Naive thymus-derived CD4-positive, alpha-beta T cell (primary cell): ENCODE results near the gene CYP24A1. TPM values are rescaled to one million over a fixed set of nuclear protein-coding genes. Genes with fewer than 3 reads are reported as not detected.

ENCODE experiments used
- ATAC-seq: fragments of 150-1000 bp; cut with Tn5 transposase; 2 replicates; pipeline ENCODE4 v1.10.0; 2021; ENCODE audit warnings: mild to moderate bottlenecking, moderate library complexity
- CTCF ChIA-PET: fragments of 350-600 bp; sonication (Branson Sonifier 250); formaldehyde crosslinking; loops from one replicate; lab custom pipeline; 2021; ENCODE audit warnings: antibody characterized with exemption; lab: Charles Lee
- POLR2A ChIA-PET: fragments of 350-600 bp; sonication (Branson Sonifier 250); formaldehyde crosslinking; loops from one replicate; lab custom pipeline; 2021; ENCODE audit warnings: antibody characterized with exemption, inconsistent platforms; lab: Charles Lee
- DNase-seq, 9 donors: peaks; one replicate each; pipeline versions ENCODE4 v3.0.0 to v3.0.0-alpha.2; 2020 to 2022; ENCODE audit warnings: mixed read lengths in 1 of 9
- H3K27ac ChIP-seq: one replicate; pipeline ENCODE4 v1.7.0; 2013; ENCODE audit warnings: mild to moderate bottlenecking, low read depth, low read length, moderate library complexity
- H3K27me3 ChIP-seq, 2 donors: one replicate each; pipeline ENCODE4 v1.7.0; 2013; ENCODE audit warnings: low read length in 2 of 2, mild to moderate bottlenecking in 2 of 2, moderate library complexity in 2 of 2; ENCODE audit not compliant: control insufficient read depth in 2 of 2, insufficient read depth in 2 of 2
- H3K36me3 ChIP-seq, 3 experiments: 1 replicate in 2 of 3; 2 replicates in 1 of 3; pipeline ENCODE4 v1.7.0; 2013; ENCODE audit warnings: low read length in 3 of 3, mild to moderate bottlenecking in 3 of 3, moderate library complexity in 1 of 3; ENCODE audit not compliant: insufficient read depth in 3 of 3, control insufficient read depth in 2 of 3
- H3K4me1 ChIP-seq, 2 donors: one replicate each; pipeline ENCODE4 v1.7.0; 2013; ENCODE audit warnings: low read length in 2 of 2, mild to moderate bottlenecking in 2 of 2, moderate library complexity in 1 of 2; ENCODE audit not compliant: control insufficient read depth in 2 of 2, insufficient read depth in 2 of 2
- H3K4me3 ChIP-seq: 2 replicates; pipeline ENCODE4 v1.7.0; 2013; ENCODE audit warnings: mild to moderate bottlenecking, low read length
- H3K9me3 ChIP-seq, 3 experiments: 1 replicate in 2 of 3; 2 replicates in 1 of 3; pipeline ENCODE4 v1.7.0; 2013; ENCODE audit warnings: low read length in 3 of 3; ENCODE audit not compliant: control insufficient read depth in 2 of 3
- H3K27ac Mint-ChIP-seq, 9 donors: one replicate each; pipeline ENCODE4 v1.8.0; 2020 to 2022; ENCODE audit warnings: mixed read lengths in 9 of 9, mild to moderate bottlenecking in 8 of 9, moderate library complexity in 5 of 9, inconsistent platforms in 2 of 9
- H3K27me3 Mint-ChIP-seq, 5 donors: one replicate each; pipeline ENCODE4 v1.8.0; 2021 to 2022; ENCODE audit warnings: mixed read lengths in 5 of 5, mild to moderate bottlenecking in 1 of 5
- H3K36me3 Mint-ChIP-seq, 5 donors: one replicate each; pipeline ENCODE4 v1.8.0; 2020 to 2022; ENCODE audit warnings: mixed read lengths in 5 of 5, mild to moderate bottlenecking in 3 of 5, inconsistent platforms in 1 of 5
- H3K4me1 Mint-ChIP-seq, 7 donors: one replicate each; pipeline ENCODE4 v1.8.0; 2020 to 2022; ENCODE audit warnings: mixed read lengths in 7 of 7, mild to moderate bottlenecking in 3 of 7, inconsistent platforms in 1 of 7
- H3K4me3 Mint-ChIP-seq, 10 donors: one replicate each; pipeline ENCODE4 v1.8.0; 2020 to 2022; ENCODE audit warnings: mild to moderate bottlenecking in 10 of 10, mixed read lengths in 10 of 10, moderate library complexity in 6 of 10, inconsistent platforms in 2 of 10
- H3K9me3 Mint-ChIP-seq, 11 donors: one replicate each; pipeline ENCODE4 v1.8.0; 2020 to 2022; ENCODE audit warnings: mixed read lengths in 11 of 11, mild to moderate bottlenecking in 4 of 11, inconsistent platforms in 1 of 11, moderate library complexity in 1 of 11
- intact Hi-C, 2 donors: fragments of 100-400 bp; cut with micrococcal nuclease; formaldehyde crosslinking; loops; one replicate each; pipeline ENCODE4 v1.15.1; 2023
- polyA plus RNA-seq, 2 donors: library from polyadenylated mRNA; unstranded; fragments of 300-500 nt; fragmentation: Illumina TruSeq; gene quantifications; one replicate each; pipeline ENCODE4 v1.2.3, GENCODE V29; 2021
- total RNA-seq, 6 experiments: library from RNA in 5 of 6; stranded (reverse) in 5 of 6; gene quantifications; 1 replicate in 5 of 6; 2 replicates in 1 of 6; pipeline ENCODE4 v1.2.3 and lab custom pipeline; 2021 to 2026

Gene CYP24A1
- total and polyA plus RNA-seq, 7 experiments from 2014 or later = 0.78 TPM; not detected in 6

- H3K4me3 Mint-ChIP-seq = no peak overlapping the region
- peaks cover 21 to 51% (median 46%) of the 10 kb centered on the region in 7 donors for H3K4me1 Mint-ChIP-seq
- CTCF ChIA-PET = interaction anchor here (4.1 kb wide), 1 partner anchor 12 kb away, joined by 17 read pairs; no protein-coding TSS in a partner anchor
- no peak overlapping the region for H3K27ac ChIP-seq
- ATAC-seq (no peak), DNase-seq (no peak)
- intact Hi-C loops = no loop called here
- POLR2A ChIA-PET = interaction anchor here (0.6 kb wide), 1 partner anchor 296 kb away, joined by 3 read pairs; no protein-coding TSS in a partner anchor
- peaks cover 14 to 15% of the 10 kb centered on the region in 2 donors for H3K4me1 ChIP-seq
- no peak overlapping the region for H3K4me3 ChIP-seq
- H3K36me3 ChIP-seq = peaks cover 0 to 25% (median 5%) of the 10 kb centered on the region in 3 experiments
- H3K27ac Mint-ChIP-seq = no peak overlapping the region
- no peaks in the 10 kb centered on the region for H3K27me3 ChIP-seq
- H3K36me3 Mint-ChIP-seq = peaks cover 0 to 22% (median 10%) of the 10 kb centered on the region in 5 donors
- no peaks in the 10 kb centered on the region for H3K27me3 Mint-ChIP-seq
- no peaks in the 10 kb centered on the region for H3K9me3 Mint-ChIP-seq
- no peaks in the 10 kb centered on the region for H3K9me3 ChIP-seq
These were observed 38.4 kb upstream of the CYP24A1 start for GRCh38 chr20:54212226-54212625.

DNA sequence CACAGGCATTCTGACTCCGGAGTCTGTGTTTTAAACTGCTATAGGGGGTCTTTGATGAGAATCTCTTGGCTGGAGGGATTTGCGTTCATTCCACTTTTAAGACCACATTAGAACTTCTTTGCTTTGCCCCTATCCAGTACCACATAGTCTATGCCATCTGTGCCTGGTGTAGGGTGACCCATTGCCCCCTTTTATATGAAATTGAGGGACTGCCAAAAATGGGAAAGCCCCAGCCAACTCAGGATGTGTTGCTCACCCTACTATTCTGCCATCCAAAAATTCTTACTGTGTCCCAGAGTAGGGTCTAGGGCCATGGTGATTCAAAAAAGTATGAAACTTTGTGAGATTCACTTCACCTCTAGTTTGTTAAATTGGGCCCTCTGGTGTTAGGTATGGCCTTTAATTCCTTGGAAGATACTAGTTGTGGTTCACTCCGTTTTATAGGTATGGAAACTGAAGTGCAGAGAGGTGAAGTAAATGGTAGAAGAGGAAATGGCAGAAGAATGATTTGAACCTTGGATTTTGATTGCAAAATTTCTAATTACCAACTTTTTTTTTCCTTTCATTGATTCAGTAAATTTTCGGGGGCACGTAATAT is 35.5 kb upstream of the CYP24A1 start:
- Histone ChIP-seq H3K9me3 (no peaks in the 10 kb centered on the region), H3K27ac (no peak overlapping the region), H3K4me3 (peak overlapping the region; percentile 65), H3K36me3 (peaks cover 0 to 4% (median 0%) of the 10 kb centered on the region in 3 experiments), H3K27me3 (no peaks in the 10 kb centered on the region), H3K4me1 (peaks cover 14 to 15% of the 10 kb centered on the region in 2 donors)
- no peak for ATAC-seq
- peaks cover 20 to 46% (median 39%) of the 10 kb centered on the region in 7 donors for H3K4me1 Mint-ChIP-seq
- no peak for DNase-seq
- H3K27me3 Mint-ChIP-seq = no peaks in the 10 kb centered on the region
- H3K9me3 Mint-ChIP-seq = no peaks in the 10 kb centered on the region
- H3K36me3 Mint-ChIP-seq = peaks cover 0 to 11% (median 0%) of the 10 kb centered on the region in 5 donors
- intact Hi-C loops = loop anchor here (5.0 to 10.0 kb wide), 3 partner anchors 262 to 995 kb away; no protein-coding TSS in a partner anchor
- peak overlapping the region in 8 of 9 donors; percentile 48 to 99 (median 86) for H3K27ac Mint-ChIP-seq
- ChIA-PET POLR2A (interaction anchor here (0.6 to 2.3 kb wide), 3 partner anchors 12 to 600 kb away, joined by 3 to 11 read pairs (median 4); no protein-coding TSS in a partner anchor), CTCF (interaction anchor here (1.4 kb wide), 1 partner anchor 10 kb away, joined by 5 read pairs; no protein-coding TSS in a partner anchor)
- H3K4me3 Mint-ChIP-seq = peak overlapping the region; percentile 75 to 98 (median 90)

DNA sequence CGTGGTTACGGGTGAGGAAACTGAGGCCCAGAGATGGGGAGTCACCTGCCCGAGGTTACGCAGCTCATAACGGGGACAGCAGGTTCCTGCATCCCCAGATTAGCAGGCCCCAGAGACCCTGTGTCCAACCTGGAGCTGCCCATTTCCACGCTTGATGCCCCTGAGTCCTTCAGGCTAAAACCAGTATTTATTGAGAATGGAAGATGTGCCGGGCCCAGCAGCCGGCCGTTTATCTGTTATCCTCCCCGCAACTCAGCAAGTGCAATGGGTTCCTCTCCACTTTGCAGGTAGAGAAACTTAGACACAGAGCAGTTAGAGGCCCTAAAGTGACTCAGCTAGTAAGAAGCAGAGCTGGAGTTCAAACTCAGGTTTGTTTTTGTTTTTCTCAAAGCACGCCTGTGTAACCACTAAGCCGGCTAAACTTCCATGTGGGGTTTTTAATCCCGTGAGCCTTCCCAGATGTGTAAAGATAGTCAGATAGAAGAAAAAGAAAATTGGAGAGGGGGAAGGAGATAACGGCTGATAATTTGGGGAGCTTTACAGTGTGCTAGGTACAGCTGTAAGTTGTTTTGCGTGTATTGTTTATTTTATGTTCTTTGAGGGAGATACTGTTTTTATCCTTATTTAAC is 34.9 kb upstream of the CYP24A1 start:
- Histone ChIP-seq H3K4me3 (peak overlapping the region; percentile 65), H3K27ac (peak overlapping the region; percentile 89), H3K4me1 (peaks cover 14 to 15% of the 10 kb centered on the region in 2 donors), H3K27me3 (no peaks in the 10 kb centered on the region), H3K9me3 (no peaks in the 10 kb centered on the region), H3K36me3 (peaks cover 0 to 4% (median 0%) of the 10 kb centered on the region in 3 experiments)
- intact Hi-C loops = loop anchor here (5.0 to 10.0 kb wide), 3 partner anchors 261 to 994 kb away; no protein-coding TSS in a partner anchor
- POLR2A ChIA-PET = interaction anchor here (0.6 to 2.3 kb wide), 4 partner anchors 13 to 1004 kb away, joined by 3 to 11 read pairs (median 4); no protein-coding TSS in a partner anchor
- Mint-ChIP-seq H3K27ac (peak overlapping the region; percentile 82 to 99 (median 88)), H3K4me1 (peaks cover 20 to 42% (median 39%) of the 10 kb centered on the region in 7 donors), H3K9me3 (no peaks in the 10 kb centered on the region), H3K27me3 (no peaks in the 10 kb centered on the region), H3K4me3 (peak overlapping the region; percentile 75 to 98 (median 90)), H3K36me3 (peaks cover 0 to 11% (median 0%) of the 10 kb centered on the region in 5 donors)
- ATAC-seq (no peak), DNase-seq (peak in 1 of 9 donors; percentile 5)
- CTCF ChIA-PET = interaction anchor here (0.7 to 1.4 kb wide), 4 partner anchors 9 to 1027 kb away, joined by 3 to 5 read pairs (median 3); no protein-coding TSS in a partner anchor

DNA sequence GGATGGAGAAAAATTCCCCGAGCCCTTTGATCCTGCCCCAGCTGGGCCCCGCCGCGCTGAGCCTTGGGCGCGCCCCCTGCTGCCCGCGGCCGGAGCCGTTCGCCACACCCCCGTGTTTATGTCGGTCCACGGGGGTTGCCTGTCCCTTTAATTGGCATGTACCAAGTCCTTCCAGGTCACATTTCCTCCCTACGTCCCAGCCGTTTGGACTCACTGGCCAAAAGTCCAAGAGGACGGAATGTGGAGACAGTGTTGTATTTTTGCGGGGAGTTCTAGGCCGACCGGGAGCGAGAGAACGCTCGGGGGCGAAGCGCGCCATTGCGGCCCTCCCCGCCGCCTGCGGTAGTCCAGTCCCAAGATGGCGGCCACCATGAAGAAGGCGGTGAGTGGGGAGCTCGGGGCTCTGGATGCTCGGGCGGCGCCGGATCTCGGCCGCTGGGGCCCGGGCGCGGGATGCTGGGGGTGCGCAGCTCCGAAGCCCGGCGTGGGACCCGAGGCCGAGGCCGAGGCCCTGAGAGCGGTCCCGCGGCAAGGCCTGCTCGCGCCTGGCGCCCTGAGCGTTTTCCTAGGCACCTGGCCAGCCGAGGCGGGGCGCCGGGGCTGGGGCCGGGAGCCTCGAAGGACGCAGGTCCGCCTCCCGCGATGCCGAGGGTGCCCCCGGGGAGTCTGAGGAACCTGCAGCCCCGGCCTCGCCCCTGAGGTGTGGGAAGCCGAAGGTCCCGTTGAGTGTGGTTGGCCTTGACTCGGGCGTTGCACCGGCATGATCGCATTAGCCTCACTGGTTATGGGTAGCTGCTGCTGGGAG is 34.2 kb upstream of the CYP24A1 start, which contains the start of gene PFDN4:
Gene PFDN4 (plus strand): TSS at position 345 of the 805 bp plus-strand sequence. CDS start 14 bp downstream, at position 359.
- Mint-ChIP-seq H3K4me1 (peaks cover 20 to 41% (median 38%) of the 10 kb centered on the region in 7 donors), H3K9me3 (no peaks in the 10 kb centered on the region)

GRCh38 chr20:54207053-54207742 is 33.4 kb upstream of the CYP24A1 start:
- CTCF ChIA-PET = interaction anchor here (0.7 to 1.0 kb wide), 3 partner anchors 101 to 442 kb away, joined by 3 to 4 read pairs (median 3); no protein-coding TSS in a partner anchor
- peak overlapping the region; percentile 99 to 100 (median 100) for H3K27ac Mint-ChIP-seq
- peak overlapping the region; percentile 75 to 98 (median 97) for H3K4me3 Mint-ChIP-seq
- Histone ChIP-seq H3K27me3 (no peaks in the 10 kb centered on the region), H3K4me1 (peaks cover 14 to 15% of the 10 kb centered on the region in 2 donors), H3K4me3 (peak overlapping the region; percentile 65), H3K36me3 (peaks cover 0 to 4% (median 0%) of the 10 kb centered on the region in 3 experiments), H3K27ac (peak overlapping the region; percentile 89), H3K9me3 (no peaks in the 10 kb centered on the region)
- peaks cover 0 to 7% (median 0%) of the 10 kb centered on the region in 5 donors for H3K36me3 Mint-ChIP-seq
- DNase-seq = no peak
- intact Hi-C loops = loop anchor here (5.0 to 10.0 kb wide), 3 partner anchors 260 to 992 kb away; no protein-coding TSS in a partner anchor
- H3K27me3 Mint-ChIP-seq = peaks cover 0 to 3% (median 0%) of the 10 kb centered on the region in 5 donors
- no peak for ATAC-seq
- H3K4me1 Mint-ChIP-seq = peaks cover 15 to 33% (median 31%) of the 10 kb centered on the region in 7 donors
- POLR2A ChIA-PET = interaction anchor here (2.3 kb wide), 1 partner anchor 16 kb away, joined by 11 read pairs; no protein-coding TSS in a partner anchor
- no peaks in the 10 kb centered on the region for H3K9me3 Mint-ChIP-seq

More for the DNA sequence above, 34.2 kb upstream of the CYP24A1 start, which contains the start of gene PFDN4:
- DNase-seq (peak; percentile 69 to 85 (median 80)), ATAC-seq (peak; percentile 95)
- peak within 1 kb of the TSS; percentile 75 to 98 (median 97) for H3K4me3 Mint-ChIP-seq
- peak within 1 kb of the TSS; percentile 89 for H3K27ac ChIP-seq
- H3K27ac Mint-ChIP-seq = peak within 1 kb of the TSS; percentile 99 to 100 (median 100)
- POLR2A ChIA-PET = interaction anchor here (0.6 to 2.3 kb wide), 3 partner anchors 13 to 1004 kb away, joined by 3 to 11 read pairs (median 3); no protein-coding TSS in a partner anchor
- H3K4me3 ChIP-seq = peak within 1 kb of the TSS; percentile 65
- H3K9me3 ChIP-seq = no peaks in the 10 kb centered on the region
- peaks cover 0 to 4% (median 0%) of the 10 kb centered on the region in 3 experiments for H3K36me3 ChIP-seq
- no peaks in the 10 kb centered on the region for H3K27me3 ChIP-seq
- no peaks in the 10 kb centered on the region for H3K27me3 Mint-ChIP-seq
- H3K4me1 ChIP-seq = peaks cover 14 to 15% of the 10 kb centered on the region in 2 donors
- intact Hi-C loops = loop anchor here (5.0 to 10.0 kb wide), 3 partner anchors 261 to 993 kb away; no protein-coding TSS in a partner anchor
- peaks cover 0 to 11% (median 0%) of the 10 kb centered on the region in 5 donors for H3K36me3 Mint-ChIP-seq
- CTCF ChIA-PET = interaction anchor here (0.7 to 1.4 kb wide), 6 partner anchors 8 to 1026 kb away, joined by 3 to 5 read pairs (median 3); no protein-coding TSS in a partner anchor
